ENCODE data around the gene CDKN2A. TPM values are rescaled to one million over a fixed set of nuclear protein-coding genes. Genes with fewer than 3 reads are reported as not detected.
A peak's percentile ranks its signal among the peaks of the same experiment; 100 is the strongest.

Gene CDKN2A
- total RNA-seq, 2 experiments from 2014 or later = 19.3 to 20.4 TPM

DNA sequence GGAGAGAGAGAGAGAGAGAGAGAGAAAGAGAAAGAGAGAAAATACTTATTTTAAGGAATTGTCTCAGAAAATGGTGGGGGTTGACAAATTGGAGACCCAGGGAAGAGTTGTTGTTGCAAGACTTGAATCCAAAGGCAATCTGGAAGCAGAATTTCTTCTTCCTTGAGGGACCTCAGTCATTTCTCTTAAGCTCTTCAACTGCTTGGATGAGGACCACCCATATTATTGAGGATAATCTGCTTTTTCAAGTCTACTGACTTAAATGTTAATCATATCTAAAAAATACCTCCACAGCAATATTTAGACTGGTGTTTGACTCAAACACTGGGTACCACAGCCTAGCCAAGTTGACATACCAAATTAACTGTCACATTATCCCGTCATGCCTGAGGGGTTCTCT lies 3.3 kb upstream of the CDKN2A start:
- POLR2A ChIA-PET = interaction anchor here (1.0 kb wide), 1 partner anchor 15 kb away, joined by 3 read pairs; no protein-coding TSS in a partner anchor
- no peak overlapping the region for H3K27ac Mint-ChIP-seq
- no peak overlapping the region for H3K4me3 Mint-ChIP-seq
- DNase-seq (no peak), ATAC-seq (ENCODE audit: low read depth) (no peak)
- peaks cover 51% of the 10 kb centered on the region for H3K27me3 Mint-ChIP-seq
- peaks cover 20% of the 10 kb centered on the region for H3K4me1 Mint-ChIP-seq
- H3K36me3 Mint-ChIP-seq = peaks cover 13% of the 10 kb centered on the region
- no peaks in the 10 kb centered on the region for H3K9me3 Mint-ChIP-seq

DNA sequence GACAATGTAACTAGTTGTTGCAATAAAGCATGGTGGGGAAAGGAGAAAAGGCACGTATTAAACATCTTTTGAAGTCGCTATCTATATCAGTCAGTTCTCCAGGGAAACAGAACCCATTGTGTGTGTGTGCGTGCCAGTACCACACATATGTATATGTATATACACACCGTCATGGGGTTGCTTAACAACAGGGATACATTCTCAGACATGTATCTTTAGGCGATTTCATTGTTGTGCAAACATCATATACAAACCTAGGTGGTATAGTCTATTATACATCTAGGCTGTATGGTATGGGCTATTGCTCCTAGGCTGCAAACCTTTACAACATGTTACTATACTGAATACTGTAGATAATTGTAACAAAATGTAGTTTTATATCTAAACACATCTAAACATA lies 2.7 kb upstream of the CDKN2A start:
- peaks cover 13% of the 10 kb centered on the region for H3K36me3 Mint-ChIP-seq
- H3K4me3 Mint-ChIP-seq = peak overlapping the region; percentile 99
- peaks cover 20% of the 10 kb centered on the region for H3K4me1 Mint-ChIP-seq
- POLR2A ChIA-PET = interaction anchor here (0.5 to 1.1 kb wide), 3 partner anchors 15 to 84 kb away, joined by 3 to 5 read pairs (median 3); no protein-coding TSS in a partner anchor
- ATAC-seq (ENCODE audit: low read depth) (no peak), DNase-seq (no peak)
- peaks cover 45% of the 10 kb centered on the region for H3K27me3 Mint-ChIP-seq
- no peak overlapping the region for H3K27ac Mint-ChIP-seq
- no peaks in the 10 kb centered on the region for H3K9me3 Mint-ChIP-seq

DNA sequence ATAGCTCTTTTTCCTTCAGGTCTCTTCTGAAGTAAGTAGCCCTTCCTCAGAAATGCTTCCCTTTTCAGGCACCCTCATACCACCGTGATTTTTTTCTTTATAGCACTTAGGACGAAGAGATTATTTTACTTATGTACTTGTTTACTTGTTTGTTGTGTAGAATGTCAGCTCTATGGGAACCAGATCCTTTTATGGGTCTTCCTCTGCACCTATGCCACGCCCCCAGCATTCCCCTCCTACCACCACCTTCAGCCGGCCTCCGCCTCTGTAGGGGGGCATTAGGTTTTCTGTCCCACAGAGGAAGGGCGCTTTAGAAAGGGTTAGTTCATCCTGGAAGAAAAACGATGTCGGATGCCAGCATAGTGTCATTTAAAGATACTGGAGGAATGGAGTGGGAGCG lies 2.2 kb upstream of the CDKN2A start:
- no peak for DNase-seq
- Mint-ChIP-seq H3K36me3 (peaks cover 15% of the 10 kb centered on the region), H3K27ac (peak overlapping the region; percentile 64), H3K4me1 (peaks cover 22% of the 10 kb centered on the region), H3K9me3 (no peaks in the 10 kb centered on the region), H3K4me3 (peak overlapping the region; percentile 99), H3K27me3 (peaks cover 40% of the 10 kb centered on the region)
- POLR2A ChIA-PET = interaction anchor here (0.5 to 1.1 kb wide), 3 partner anchors 12 to 84 kb away, joined by 3 to 5 read pairs (median 3); no protein-coding TSS in a partner anchor
- ATAC-seq (ENCODE audit: low read depth) = no peak

DNA sequence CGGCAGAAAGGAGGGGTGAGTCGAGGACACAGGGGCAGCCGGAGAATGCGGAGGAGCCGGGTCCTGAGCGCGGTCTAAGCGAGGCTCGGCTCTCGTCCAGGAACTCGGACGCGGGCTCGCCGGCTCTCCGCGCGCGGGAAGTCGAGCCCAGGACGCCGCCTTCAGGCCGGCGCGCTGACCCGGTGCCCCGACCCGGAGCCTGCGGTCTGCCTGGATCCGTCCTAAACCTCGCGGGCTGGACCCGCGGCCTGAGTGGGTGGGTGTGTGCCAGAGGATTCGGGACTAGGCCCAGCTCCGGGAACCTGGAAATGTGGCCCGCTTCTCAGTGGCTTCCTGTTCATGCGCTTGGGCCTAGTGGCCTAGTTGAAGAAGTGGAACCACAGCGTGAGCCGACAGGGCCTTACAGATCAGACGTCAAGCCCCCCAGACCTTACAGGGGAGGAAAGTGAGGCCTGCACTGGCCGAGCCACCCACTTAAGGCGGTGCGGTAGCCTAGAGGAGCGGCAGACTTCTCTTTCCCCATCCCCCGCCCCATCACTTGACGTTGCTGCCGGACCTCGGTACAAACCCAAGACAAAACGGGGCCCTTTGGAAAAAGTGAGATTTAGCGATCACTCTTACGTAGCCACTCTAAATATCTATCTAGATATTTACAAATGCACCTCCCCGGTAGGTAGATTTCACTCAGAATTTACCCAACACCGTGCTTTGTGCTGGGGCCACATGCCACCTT lies 1.6 kb upstream of the CDKN2A start:
- H3K27me3 Mint-ChIP-seq = peaks cover 36% of the 10 kb centered on the region
- peak overlapping the region; percentile 95 for H3K27ac Mint-ChIP-seq
- H3K9me3 Mint-ChIP-seq = no peaks in the 10 kb centered on the region
- H3K36me3 Mint-ChIP-seq = peaks cover 18% of the 10 kb centered on the region
- H3K4me3 Mint-ChIP-seq = peak overlapping the region; percentile 99
- DNase-seq = peak; percentile 60
- peaks cover 26% of the 10 kb centered on the region for H3K4me1 Mint-ChIP-seq
- ATAC-seq (ENCODE audit: low read depth) = peak; percentile 4
- POLR2A ChIA-PET = interaction anchor here (0.5 to 1.8 kb wide), 4 partner anchors 13 to 85 kb away, joined by 3 to 10 read pairs (median 4); no protein-coding TSS in a partner anchor

DNA sequence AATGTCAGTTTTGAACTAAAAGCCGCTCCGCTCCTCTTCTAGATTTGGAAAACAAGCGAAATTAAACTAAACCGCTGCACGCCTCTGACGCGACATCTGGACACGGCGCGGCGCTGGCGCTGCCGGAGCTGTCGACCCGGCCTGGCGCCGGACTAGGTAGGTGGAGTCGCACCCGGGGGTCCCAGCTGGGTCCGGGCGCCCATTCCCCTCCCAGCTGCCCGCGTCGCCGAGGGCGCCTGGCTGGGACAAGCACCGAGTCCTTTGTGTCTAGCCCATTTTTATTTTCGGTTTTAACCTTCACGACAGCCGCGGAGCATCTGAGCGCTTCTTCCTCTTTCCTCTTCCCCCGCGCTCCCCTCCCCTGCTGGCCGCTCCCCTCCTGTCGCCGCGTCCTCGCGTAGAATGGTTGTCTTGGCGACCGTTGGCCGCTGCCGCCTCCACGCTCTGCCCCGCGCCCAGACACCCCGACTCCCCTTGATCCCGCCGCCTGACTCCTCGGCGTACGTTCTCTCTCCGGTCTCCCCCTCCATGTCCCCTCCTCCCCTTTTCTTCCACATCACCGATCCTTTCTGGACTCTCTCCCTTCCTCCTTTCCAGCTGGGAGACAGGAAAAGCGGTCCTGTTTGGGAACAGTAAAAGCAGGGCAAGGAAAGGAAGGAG lies 944 bp upstream of the CDKN2A start:
- Mint-ChIP-seq H3K27ac (peak overlapping the region; percentile 95), H3K4me3 (peak overlapping the region; percentile 99), H3K36me3 (peaks cover 24% of the 10 kb centered on the region), H3K9me3 (no peaks in the 10 kb centered on the region), H3K27me3 (peaks cover 37% of the 10 kb centered on the region), H3K4me1 (peaks cover 30% of the 10 kb centered on the region)
- POLR2A ChIA-PET = interaction anchor here (0.7 to 1.8 kb wide), 11 partner anchors 12 to 181 kb away, joined by 3 to 10 read pairs (median 4); partner anchors contain the start of gene CDKN2B
- peak; percentile 79 for ATAC-seq (ENCODE audit: low read depth)
- peak; percentile 85 for DNase-seq

DNA sequence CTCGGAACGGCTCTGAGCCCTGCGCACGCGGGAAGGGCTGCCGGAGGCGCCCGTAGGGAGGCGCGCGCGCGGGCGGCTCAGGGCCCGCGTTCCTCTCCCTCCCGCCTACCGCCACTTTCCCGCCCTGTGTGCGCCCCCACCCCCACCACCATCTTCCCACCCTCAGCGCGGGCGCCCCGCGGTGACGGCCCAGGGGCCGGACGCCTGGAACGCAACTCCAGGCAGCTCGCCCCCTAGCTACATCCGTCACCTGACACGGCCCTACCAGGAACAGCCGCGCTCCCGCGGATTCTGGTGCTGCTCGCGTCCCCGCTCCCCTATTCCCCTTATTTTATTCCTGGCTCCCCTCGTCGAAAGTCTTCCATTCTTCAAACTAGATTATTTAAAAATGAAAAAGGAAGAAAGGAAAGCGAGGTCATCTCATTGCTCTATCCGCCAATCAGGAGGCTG lies 389 bp upstream of the CDKN2A start, which contains the start of gene CDKN2B-AS1:
Gene CDKN2B-AS1, plus strand, starts transcription at position 236 of the 450 bp plus-strand sequence.
- ATAC-seq (ENCODE audit: low read depth) (peak; percentile 57), DNase-seq (peak; percentile 70)
- POLR2A ChIA-PET = interaction anchor here (0.6 to 1.8 kb wide), 13 partner anchors 11 to 231 kb away, joined by 3 to 10 read pairs (median 4); partner anchors contain the start of gene CDKN2B
- peaks cover 3% of the 10 kb centered on the region for H3K9me3 Mint-ChIP-seq
- peak within 1 kb of the TSS; percentile 95 for H3K27ac Mint-ChIP-seq
- peaks cover 28% of the 10 kb centered on the region for H3K36me3 Mint-ChIP-seq
- H3K4me1 Mint-ChIP-seq = peaks cover 32% of the 10 kb centered on the region
- peaks cover 37% of the 10 kb centered on the region for H3K27me3 Mint-ChIP-seq
- peak within 1 kb of the TSS; percentile 99 for H3K4me3 Mint-ChIP-seq

DNA sequence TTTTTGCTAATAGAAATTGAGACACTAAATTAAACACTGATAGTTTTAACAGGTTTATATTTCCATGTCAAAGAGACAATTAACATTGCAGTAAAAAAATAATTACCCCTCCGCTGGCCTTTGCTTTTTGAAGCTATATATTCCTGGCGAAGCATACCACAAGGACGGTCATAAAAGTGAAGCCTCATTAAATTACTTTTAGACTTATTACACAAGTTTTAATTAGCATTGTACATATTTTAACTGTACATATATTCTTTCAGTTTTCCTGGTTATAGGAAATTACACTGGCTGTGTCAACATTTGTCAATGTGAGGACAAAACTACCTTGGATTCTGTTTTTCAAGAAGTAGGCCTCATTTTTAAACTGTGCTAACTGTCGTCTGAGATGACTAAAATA lies 1.2 kb downstream of the CDKN2A start:
- peaks cover 40% of the 10 kb centered on the region for H3K4me1 Mint-ChIP-seq
- ATAC-seq (ENCODE audit: low read depth) (no peak), DNase-seq (no peak)
- H3K27me3 Mint-ChIP-seq = peaks cover 45% of the 10 kb centered on the region
- H3K27ac Mint-ChIP-seq = no peak overlapping the region
- POLR2A ChIA-PET = interaction anchor here (1.4 kb wide), 1 partner anchor 14 kb away, joined by 4 read pairs; no protein-coding TSS in a partner anchor
- H3K4me3 Mint-ChIP-seq = peak overlapping the region; percentile 99
- H3K9me3 Mint-ChIP-seq = peaks cover 5% of the 10 kb centered on the region
- H3K36me3 Mint-ChIP-seq = peaks cover 33% of the 10 kb centered on the region

DNA sequence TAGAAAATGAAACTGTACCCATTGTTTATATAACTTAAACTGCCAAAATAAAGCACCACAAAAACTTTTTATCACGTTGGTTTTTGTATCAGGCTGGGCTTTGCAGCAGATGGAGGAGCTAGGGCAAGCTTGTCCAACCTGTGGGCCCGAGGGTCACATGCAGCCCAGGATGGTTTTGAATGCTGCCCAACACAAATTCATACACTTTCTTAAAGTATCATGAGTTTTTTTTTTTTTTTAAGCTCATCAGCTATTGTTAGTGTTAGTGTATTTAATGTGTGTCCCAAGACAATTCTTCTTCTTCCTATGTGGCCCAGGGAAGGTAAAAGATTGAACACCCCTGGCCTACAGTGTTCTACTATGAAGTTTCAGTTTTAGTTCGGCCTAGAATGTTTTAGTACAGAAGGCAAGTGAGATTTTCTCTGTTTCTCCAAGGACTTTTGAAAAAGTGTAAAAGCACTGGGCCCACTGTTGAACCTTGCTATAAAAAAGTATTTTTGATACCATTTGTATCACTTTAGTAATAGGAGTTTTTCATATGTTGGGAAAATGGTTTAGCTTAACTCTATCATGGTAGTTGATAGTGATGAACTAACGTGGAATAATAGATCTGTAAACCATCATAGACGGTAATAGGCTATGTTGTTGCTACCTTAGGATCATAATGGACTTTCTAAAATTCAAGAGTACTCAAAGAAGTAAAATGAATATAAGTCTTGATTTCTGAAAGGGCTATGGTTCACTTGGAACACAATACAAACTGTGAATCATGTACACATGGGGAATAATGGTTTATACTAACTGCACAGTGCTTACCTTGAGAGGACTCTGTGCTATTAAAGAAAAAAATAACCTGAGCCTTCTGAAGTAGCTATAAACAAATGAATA lies 2.9 kb downstream of the CDKN2A start:
- POLR2A ChIA-PET = interaction anchor here (0.6 to 1.4 kb wide), 2 partner anchors 23 to 71 kb away, joined by 3 to 4 read pairs; no protein-coding TSS in a partner anchor
- peaks cover 37% of the 10 kb centered on the region for H3K4me1 Mint-ChIP-seq
- no peak overlapping the region for H3K27ac Mint-ChIP-seq
- DNase-seq (no peak), ATAC-seq (ENCODE audit: low read depth) (no peak)
- H3K9me3 Mint-ChIP-seq = peaks cover 5% of the 10 kb centered on the region
- peaks cover 42% of the 10 kb centered on the region for H3K27me3 Mint-ChIP-seq
- peaks cover 28% of the 10 kb centered on the region for H3K36me3 Mint-ChIP-seq
- H3K4me3 Mint-ChIP-seq = no peak overlapping the region

DNA sequence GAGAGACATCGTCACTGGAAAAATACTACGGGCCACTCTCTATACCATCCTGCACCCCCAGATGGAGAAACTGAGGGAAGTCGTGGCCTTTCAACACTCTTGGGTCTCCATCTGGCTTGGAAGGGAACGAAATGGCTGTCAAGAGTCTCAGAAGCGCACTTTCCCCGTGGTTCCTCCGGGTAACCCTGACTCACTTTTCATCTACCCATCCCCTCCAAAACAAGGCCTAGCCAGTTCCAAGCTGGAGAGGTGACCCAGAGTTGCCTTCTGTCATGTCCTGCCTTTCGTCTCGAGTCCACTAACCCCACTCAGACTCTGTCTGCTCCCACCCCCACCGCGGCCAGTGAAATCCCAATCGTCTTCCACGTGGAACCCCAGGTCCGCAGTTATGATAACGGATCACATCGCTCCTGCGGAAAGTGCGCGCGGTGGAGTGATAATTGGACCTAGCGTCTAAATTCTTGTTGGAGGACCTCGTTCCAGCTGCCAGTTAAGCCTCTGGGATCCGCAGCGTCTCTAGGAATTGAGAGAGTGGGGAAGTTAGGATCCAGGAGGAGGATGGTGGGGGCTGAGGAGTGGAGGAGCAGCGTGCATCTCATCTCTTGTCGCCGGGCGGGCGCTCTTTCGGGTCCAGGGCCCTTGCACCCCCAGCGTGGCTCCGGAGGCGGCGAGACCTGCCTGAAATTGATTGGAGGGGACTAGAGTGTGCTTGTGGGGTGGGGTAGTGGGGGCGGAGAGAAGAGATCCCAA lies 4.6 kb downstream of the CDKN2A start:
- DNase-seq (no peak), ATAC-seq (ENCODE audit: low read depth) (no peak)
- H3K36me3 Mint-ChIP-seq = peaks cover 25% of the 10 kb centered on the region
- POLR2A ChIA-PET = no interaction called here
- peaks cover 53% of the 10 kb centered on the region for H3K27me3 Mint-ChIP-seq
- peaks cover 5% of the 10 kb centered on the region for H3K9me3 Mint-ChIP-seq
- H3K4me3 Mint-ChIP-seq = peak overlapping the region; percentile 20
- no peak overlapping the region for H3K27ac Mint-ChIP-seq
- H3K4me1 Mint-ChIP-seq = peaks cover 32% of the 10 kb centered on the region

DNA sequence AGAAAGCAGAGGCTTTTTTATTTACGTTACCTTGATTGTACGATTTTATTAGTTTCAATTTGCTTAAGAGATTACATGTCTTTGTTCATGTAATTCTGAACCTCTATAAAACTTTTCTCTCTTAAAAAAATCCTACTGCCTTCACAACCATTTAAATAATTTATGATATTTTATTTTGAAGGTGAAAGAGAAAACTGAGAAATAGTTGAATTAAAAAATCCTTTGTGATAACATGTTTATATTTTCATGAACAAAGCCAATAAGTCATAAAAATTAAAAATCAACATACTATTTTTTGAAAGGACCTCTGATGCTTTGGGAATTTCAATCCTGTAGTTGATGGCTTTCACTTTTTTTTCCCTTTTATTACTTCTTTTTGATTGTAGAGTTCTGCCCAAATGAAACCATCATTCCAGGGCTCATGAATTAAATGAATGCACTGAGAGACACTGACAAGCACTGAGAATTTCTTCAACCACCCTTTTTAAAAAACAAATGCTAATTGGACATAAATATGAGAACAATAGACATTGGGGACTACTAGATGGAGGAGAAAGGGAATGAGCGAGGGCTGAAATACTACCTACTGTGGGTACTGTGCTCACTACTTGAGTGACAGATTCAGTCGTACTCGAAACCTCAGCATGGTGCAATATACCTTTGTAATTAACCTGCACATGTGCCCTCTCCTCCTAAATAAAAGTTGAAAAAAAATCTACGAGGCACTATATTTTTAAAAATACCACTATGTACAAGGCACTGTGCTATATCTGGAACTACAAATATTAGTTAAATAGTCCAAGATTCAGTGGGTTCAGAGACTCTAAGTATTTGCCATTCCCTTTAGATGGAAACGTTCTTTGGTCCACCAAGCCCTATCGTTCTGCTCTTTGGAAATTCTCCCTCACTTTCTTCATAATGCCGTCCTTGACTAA lies 5.9 kb downstream of the CDKN2A start:
- POLR2A ChIA-PET = no interaction called here
- H3K36me3 Mint-ChIP-seq = peaks cover 25% of the 10 kb centered on the region
- peaks cover 62% of the 10 kb centered on the region for H3K27me3 Mint-ChIP-seq
- H3K4me3 Mint-ChIP-seq = no peak overlapping the region
- no peak for DNase-seq
- H3K27ac Mint-ChIP-seq = no peak overlapping the region
- peaks cover 27% of the 10 kb centered on the region for H3K4me1 Mint-ChIP-seq
- no peak for ATAC-seq (ENCODE audit: low read depth)
- H3K9me3 Mint-ChIP-seq = peaks cover 5% of the 10 kb centered on the region

DNA sequence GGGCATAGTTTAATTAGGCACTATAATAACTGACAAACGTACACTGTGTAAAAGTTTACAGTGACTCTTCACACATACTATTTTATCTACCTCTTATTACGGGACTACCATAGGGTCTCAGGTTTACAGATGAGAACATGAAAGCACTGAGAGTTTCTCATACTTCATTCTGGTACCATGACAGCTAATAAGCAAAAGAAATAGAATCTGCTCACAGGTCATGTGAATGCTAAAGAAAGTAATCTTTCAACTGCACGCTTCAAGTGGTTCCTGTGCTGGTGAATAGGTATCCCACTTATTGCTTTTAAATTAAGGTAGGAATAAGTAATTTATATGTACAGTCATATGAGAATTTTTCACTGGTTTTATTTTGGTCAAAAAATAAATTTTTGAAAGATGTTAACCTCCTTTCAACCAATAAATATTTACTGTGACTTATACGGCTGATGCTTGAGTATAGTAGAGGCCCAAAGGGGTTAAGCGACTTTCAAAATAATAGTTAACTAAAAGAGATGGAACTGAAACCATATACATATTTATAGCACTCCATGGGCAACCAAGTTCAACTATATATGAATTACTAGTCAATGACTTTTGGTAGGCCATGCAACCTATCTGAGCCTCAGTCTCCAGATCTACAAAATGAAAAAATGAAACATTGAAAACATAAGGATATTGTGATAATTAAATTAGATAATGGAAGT lies 8.1 kb downstream of the CDKN2A start:
- peaks cover 20% of the 10 kb centered on the region for H3K36me3 Mint-ChIP-seq
- peaks cover 19% of the 10 kb centered on the region for H3K4me1 Mint-ChIP-seq
- POLR2A ChIA-PET = no interaction called here
- H3K9me3 Mint-ChIP-seq = peaks cover 5% of the 10 kb centered on the region
- no peak overlapping the region for H3K4me3 Mint-ChIP-seq
- DNase-seq (no peak), ATAC-seq (ENCODE audit: low read depth) (no peak)
- H3K27me3 Mint-ChIP-seq = peaks cover 83% of the 10 kb centered on the region
- no peak overlapping the region for H3K27ac Mint-ChIP-seq
